SH-SY5Y (cell line): ENCODE results near the gene ZFP57.

ENCODE experiments used
- GATA2 ChIP-seq: IDR thresholded peaks from 2 replicates; pipeline ENCODE4 v1.6.1; 2011; ENCODE audit warnings: mild to moderate bottlenecking, low read depth, low read length
- GATA3 ChIP-seq: IDR thresholded peaks from 2 replicates; pipeline ENCODE4 v1.6.1; 2011; ENCODE audit warnings: low read depth, mild to moderate bottlenecking, low read length, moderate library complexity

The ZFP57 gene

DNA sequence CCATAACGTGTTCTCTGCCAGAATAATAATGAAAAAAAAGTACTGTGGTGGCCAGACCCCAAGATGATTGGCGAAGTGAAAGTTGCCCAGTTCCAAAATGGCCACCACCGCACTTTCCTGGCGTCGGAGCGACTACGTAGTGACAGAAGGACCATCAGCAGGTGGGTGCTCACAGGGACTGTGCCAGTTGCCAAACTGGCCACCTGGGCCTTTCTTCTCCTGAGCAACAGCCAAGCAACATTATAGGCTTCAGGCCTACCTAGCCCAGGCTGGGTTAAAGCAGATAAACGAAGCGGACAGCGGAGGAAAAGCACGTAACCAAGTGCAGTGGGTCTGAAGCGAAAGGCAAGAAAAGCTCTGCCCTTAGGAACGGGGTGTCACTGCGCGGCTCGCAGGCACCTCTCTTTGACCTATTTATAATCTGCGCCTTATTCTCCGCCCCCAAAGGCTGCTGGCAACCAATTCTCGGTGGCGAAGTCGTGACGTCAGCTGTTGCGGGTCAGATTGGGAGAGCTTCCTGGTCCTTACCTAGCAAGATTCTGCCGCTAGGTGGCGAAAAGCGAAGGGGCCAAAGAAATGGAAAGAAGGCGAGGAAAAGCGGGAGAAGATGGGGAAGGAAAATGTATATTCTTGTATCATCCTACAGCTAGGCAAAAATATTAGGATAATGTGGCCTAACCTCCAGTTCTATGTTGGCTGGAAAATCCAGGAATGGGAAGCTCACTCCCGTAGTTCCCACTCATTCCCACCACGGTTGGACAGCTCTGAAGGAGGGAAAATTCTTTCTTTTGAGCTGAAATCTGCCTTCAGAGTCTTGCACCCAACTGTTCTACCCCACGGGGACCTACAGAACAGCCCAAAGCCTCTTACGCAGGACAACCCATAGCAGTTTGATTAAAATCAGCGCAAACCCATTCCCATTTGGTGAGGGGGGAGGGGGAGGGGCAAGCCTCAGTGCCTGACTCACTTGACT is 31.0 kb downstream of the ZFP57 start:
- no peak for TF ChIP-seq GATA2
- no peak for TF ChIP-seq GATA3

DNA sequence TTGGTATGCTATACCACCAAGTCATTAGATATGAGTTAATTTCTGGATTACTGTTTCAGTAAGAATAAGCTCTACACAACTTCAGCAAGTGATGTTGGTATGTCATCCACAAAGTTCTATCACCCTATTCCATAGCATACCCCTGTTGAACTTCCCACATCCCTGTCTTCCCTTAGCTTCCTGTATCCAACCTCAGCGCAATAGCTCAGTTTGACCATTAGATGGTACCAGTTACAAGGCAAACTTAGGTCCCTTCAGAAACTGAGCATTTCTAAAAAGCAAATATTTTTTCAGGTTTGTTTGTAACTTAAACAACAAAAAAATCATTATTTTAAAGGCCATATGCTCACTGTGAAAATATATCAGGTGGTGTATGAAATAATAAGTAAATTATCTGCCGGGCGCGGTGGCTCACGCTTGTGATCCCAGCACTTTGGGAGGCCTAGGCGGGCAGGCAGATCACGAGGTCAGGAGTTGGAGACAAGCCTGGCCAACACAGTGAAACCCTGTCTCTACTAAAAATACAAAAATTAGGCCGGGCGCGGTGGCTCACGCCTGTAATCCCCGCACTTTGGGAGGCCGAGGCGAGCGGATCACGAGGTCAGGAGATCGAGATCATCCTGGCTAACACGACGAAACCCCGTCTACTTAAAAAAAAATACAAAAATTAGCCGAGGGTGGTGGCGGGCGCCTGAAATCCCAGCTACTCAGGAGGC is 32.9 kb downstream of the ZFP57 start:
- TF ChIP-seq GATA2 (no peak), GATA3 (no peak)

DNA sequence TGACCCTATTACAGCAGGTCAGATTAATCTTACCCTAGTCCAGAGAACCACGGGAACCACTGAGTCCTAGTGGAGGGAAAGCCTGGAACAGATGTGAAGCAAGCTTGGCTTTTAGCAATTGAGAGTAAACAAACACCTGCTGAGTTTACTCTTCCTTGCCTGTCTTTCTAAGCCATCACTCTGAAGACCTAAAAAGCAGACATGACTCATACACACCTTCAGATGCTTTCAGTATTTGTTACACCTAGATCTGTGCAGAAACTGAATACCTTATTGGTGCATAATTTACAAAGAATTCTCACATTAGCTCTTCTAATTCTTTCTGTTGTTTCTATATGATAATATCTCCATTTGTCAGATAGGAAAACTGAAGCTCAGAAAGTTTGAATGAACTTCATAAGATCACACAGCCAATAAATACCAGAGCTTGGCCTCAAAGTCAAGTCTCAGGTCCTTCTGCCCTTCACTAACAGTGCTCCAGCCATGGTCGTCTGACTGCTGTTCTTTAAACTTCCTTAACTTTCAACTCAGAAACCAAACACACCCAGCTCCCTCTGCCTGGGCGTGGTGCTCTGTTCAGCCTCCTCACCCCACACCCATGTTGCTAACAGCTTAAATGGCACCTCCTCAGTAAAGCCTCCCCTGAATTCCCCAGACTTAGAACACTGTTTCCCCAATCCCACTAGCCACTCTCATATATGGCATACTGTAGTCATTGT is 39.4 kb downstream of the ZFP57 start:
- TF ChIP-seq GATA2, result no peak

DNA sequence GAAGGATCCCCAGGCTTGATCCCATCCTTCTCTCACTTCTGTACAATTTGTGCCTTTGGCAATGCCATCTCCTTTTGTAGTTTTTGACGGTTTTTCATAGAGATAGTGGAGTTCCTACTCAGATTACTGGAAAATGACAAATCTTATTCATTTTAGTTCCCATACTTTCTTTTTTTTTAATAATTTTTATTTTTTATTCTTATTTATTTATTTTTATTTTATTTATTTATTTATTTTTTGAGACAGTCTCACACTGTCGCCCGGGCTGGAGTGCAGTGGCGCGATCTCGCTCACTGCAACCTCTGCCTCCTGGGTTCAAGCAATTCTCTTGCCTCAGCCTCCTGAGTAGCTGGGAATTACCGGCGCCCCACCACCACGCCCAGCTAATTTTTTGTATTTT is 43.7 kb downstream of the ZFP57 start:
- TF ChIP-seq GATA2, result no peak
- no peak for TF ChIP-seq GATA3

DNA sequence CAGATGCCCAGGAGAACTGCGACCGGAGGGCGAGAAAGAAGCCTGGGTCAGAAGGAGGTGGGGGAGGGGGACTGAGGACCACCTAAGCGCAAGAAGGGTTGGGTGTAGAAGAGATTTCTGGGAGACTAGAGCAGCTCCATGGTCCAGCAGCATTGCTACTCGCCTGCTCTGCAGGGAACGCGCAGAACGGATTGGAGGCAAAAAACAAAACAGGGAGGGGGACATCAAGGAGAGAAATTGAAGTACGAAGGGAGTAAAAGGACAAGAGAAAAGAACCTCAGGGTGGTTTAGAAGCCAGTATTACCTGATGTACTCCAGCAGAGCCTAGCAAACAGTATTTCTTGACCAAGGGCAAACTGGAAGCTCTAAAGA is 47.4 kb downstream of the ZFP57 start:
- no peak for TF ChIP-seq GATA2
- no peak for TF ChIP-seq GATA3

DNA sequence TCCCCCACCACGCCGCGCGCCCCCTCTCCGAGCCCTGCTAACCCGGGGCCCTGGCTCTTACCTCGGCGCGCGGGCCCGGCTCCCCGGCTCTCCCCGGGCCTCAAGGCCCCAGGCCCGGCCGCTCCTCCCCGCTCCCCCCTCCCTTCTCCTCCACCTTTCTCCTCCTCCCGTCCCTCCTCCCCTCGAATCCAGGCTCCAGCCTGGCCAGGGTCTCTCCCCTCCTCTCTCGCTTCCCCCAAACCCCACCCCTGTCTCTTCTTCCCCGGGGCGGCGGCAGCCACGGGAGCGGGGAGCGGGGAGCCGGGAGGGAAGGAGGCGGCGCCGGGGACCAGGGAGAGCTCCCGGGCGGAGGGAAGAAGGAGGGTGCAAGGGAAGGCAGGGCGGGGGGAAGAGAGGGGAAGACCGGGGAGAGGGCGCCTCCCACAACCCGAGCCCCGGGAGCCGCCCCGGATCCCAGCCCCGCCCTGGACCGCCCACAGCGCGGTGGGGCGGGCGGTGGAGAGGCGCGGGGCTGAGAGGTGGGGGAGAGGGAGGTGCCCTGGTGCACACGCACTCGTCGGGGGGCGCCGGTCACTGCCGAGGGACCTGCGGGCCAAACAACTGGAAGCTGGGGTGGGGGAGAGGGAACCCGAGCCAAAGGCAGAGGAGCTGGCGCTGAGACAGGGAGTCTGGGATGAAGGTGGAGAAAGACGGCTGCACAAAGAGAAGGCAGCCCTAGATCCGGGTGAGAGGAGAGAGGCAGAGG is 48.0 kb downstream of the ZFP57 start, which contains the start of gene GABBR1:
Gene GABBR1 (minus strand): TSS at position 395 of the 745 bp plus-strand sequence. CDS start 798 bp downstream, outside the sequence.
- TF ChIP-seq GATA3 (no peak), GATA2 (no peak)

DNA sequence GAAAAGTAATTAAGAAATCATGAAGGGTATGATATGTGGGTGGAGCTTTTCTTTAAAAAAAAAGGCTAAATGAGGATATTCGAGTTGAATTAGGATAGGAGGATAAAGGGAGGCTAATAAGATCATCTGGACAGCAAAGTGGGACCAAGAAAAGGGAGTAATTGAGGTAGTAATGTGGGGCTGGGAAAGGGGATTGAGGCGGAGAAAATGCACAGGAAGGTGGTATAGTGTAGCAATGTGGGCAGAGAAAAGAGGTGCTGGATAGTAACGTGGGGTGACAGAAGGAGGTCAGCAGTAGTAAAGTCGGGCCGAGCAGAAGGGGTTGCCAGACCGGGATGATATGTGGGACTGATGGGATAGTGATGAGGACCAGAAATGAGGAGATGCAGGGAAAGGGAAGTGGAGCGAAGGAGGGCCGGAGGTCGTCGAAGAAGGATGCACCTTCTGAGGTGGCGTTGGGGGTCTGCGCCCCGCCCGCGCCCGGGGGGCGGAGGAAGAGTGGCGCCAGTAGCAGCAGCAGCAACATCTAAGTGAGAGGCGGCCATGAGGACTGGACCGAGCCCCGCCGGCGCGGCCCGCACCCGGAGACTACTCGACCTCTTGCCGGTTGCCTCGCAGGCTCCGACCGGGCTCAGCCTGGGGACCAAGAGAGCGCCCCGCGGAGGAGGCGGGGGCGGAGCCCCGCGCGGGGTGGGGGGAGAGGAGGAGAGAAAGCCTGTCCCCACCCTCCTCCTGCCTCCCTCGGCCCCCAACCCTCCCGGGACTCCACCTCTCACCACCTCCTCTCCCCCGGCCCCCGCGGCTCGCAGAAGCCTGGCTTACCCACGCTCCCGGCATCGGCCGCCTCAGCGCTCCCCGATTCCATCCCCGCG is 48.9 kb downstream of the ZFP57 start:
- TF ChIP-seq GATA3 (no peak), GATA2 (no peak)

DNA sequence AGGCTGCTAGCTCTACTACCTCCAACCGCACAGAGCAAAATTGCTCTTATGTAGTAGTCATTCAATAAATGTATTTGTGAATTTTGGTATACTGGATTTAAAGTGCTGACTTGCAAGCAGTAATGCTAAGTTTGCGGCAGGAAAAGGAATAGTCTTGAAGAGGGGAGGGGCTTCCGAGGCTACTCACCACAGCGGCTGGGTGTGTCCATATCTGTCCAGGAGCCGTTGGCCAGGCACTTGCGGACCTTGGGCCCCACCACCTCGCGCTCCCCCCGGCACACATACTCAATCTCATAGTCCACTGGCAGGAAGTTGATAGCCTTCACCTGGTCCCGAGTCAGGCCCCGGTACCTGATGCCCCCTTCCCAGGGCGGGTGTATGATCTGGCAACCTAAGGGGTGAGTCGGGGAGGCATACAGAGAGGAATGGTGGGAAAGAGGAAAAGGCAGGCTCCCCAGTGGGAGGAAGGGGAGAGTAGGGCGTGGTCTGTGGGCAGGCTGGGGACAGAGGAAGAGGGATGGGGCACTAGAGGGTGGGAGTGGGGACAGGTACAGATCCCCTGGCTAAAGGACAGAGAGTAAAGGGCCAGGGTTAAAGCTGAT is 49.6 kb downstream of the ZFP57 start:
- TF ChIP-seq GATA2, result no peak
- no peak for TF ChIP-seq GATA3

DNA sequence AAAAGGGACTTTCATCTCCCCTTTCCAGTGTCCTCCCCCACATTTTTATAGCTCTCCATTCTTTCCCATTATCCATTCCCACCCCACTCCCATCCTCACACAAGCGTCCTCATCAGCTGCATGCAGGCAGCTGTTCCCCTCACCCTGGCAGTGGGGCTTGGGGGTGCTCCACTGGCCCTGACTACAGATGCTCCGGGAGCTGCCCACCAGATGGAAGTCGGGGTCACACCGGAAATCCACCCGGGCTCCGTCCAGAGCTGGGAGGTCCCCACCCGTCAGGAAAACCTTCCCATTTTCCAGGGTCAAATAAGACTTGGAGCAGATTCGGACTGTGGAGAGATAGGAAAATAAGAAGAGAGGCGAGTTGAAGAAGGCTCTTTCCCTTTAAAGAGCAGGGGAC is 50.6 kb downstream of the ZFP57 start:
- TF ChIP-seq GATA2 (no peak), GATA3 (no peak)

DNA sequence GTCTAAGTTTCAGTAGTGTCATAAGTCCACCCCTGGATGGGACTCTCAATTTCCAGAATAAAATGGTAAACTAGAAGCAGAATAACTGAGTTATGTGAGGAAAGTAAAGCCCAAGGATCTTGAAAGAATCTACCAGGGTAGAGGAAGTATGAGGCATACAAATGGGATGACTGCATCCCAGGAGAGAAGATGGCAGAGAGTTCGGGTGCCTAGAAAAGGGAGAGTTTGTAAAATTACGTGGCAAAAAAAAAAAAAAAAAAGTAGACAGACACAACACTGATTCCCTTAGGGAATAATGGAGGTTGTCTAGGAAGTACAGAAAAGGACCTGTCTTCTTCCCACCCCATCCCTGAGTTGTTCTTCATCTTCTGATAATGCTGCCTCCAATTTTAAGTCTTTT is 51.4 kb downstream of the ZFP57 start:
- TF ChIP-seq GATA2, result no peak
- no peak for TF ChIP-seq GATA3

DNA sequence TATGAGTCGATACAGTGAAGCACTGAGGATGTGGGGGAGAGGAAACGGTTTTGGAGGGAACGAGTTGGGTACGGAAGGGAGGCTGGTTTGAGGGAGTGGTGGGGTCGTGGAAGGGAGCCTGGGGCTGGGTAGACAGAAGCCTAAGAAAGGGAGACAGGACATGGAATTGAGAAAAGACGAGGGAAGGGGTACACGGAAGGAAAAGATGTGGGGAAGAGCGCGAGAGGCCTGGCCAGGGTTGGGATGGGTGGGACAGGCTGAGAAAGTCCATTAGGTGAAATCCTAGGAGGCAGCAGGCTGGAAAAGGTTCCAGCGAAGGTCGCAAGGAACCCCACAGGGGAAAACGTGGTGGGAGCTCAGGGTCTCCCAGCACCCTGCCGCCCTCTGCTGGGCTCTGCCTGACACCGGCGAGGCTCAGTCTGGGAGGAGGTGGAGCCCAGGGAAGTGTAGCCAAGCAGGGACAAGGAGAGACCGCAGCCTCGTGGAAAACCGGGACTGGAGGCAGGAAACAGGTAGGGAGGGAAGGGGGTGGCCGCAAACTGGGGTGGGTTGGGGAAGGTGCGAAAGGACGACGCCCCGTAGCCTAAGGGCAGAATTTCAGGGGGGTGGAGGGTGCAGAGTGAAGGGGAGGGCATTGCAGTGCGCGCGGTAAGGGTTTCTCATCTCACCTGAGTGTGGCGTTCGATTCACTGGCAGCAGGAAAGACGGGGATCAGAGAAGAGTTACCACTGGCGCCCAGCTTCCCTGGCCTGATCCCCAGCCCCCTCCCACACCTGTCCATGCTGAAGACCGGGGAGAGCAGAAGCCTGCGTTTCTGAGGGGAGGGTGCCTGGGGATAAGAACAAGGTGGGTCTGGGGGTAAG is 52.3 kb downstream of the ZFP57 start:
- TF ChIP-seq GATA2, result no peak
- TF ChIP-seq GATA3, result no peak
